Ramos (cell line): ENCODE measurements around the gene ABCC1.
"Not testable (repeated sequence)": the region's sequence is repeated elsewhere in the genome, so short reads cannot be mapped to it uniquely, and the experiment has no call there.

Experiments
- in situ Hi-C: fragments of 300-500 bp; cut with MboI; formaldehyde crosslinking; loops from one replicate; pipeline ENCODE4 v1.14.3; 2022; ENCODE audit warnings: low sequenced_read_pairs; ENCODE audit not compliant: unreplicated experiment

The ABCC1 gene

GRCh38 chr16:16143038-16143763 is 193.8 kb downstream of the ABCC1 start:
- in situ Hi-C loops: loop anchor here (10.0 kb wide), 1 partner anchor 52 kb away; no protein-coding TSS in a partner anchor

- in situ Hi-C loops: loop anchor here (10.0 kb wide), 1 partner anchor 51 kb away; no protein-coding TSS in a partner anchor
These were observed 194.5 kb downstream of the ABCC1 start for GRCh38 chr16:16143931-16144330.

- in situ Hi-C loops: loop anchor here (10.0 kb wide), 1 partner anchor 50 kb away; no protein-coding TSS in a partner anchor
These were observed 195.0 kb downstream of the ABCC1 start for GRCh38 chr16:16144416-16144815.

- in situ Hi-C loops: loop anchor here (10.0 kb wide), 1 partner anchor 50 kb away; no protein-coding TSS in a partner anchor
These were observed 195.9 kb downstream of the ABCC1 start for GRCh38 chr16:16145286-16145685.

- in situ Hi-C loops: loop anchor here (10.0 kb wide), 1 partner anchor 48 kb away; no protein-coding TSS in a partner anchor
These were observed 197.2 kb downstream of the ABCC1 start for GRCh38 chr16:16146380-16147315.

GRCh38 chr16:16147316-16147999 is 198.0 kb downstream of the ABCC1 start:
- in situ Hi-C loops: loop anchor here (10.0 kb wide), 1 partner anchor 47 kb away; no protein-coding TSS in a partner anchor

GRCh38 chr16:16148000-16148599 is 198.7 kb downstream of the ABCC1 start:
- in situ Hi-C loops: loop anchor here (10.0 kb wide), 1 partner anchor 47 kb away; no protein-coding TSS in a partner anchor

- in situ Hi-C loops: loop anchor here (10.0 kb wide), 1 partner anchor 46 kb away; no protein-coding TSS in a partner anchor
These were observed 199.3 kb downstream of the ABCC1 start for GRCh38 chr16:16148755-16149154.

GRCh38 chr16:16149710-16150116 is 200.3 kb downstream of the ABCC1 start:
- in situ Hi-C loops: loop anchor here (10.0 kb wide), 1 partner anchor 45 kb away; no protein-coding TSS in a partner anchor

- in situ Hi-C loops: no loop called here
These were observed 200.9 kb downstream of the ABCC1 start for GRCh38 chr16:16150117-16150877.

GRCh38 chr16:16150878-16151152 is 201.4 kb downstream of the ABCC1 start:
- in situ Hi-C loops: no loop called here

- in situ Hi-C loops: no loop called here
These were observed 201.9 kb downstream of the ABCC1 start for GRCh38 chr16:16151315-16151714.

GRCh38 chr16:16153000-16153399 is 203.6 kb downstream of the ABCC1 start:
- in situ Hi-C loops: not testable (repeated sequence)

- in situ Hi-C loops: no loop called here
These were observed 205.0 kb downstream of the ABCC1 start for GRCh38 chr16:16154281-16154951.

GRCh38 chr16:16155234-16155633 is 205.8 kb downstream of the ABCC1 start:
- in situ Hi-C loops: no loop called here

GRCh38 chr16:16157166-16157565 is 207.8 kb downstream of the ABCC1 start:
- in situ Hi-C loops: no loop called here

- in situ Hi-C loops: no loop called here
These were observed 208.8 kb downstream of the ABCC1 start for GRCh38 chr16:16158082-16158658.

- in situ Hi-C loops: no loop called here
These were observed 209.4 kb downstream of the ABCC1 start for GRCh38 chr16:16158741-16159374.
